ENCODE measurements around the gene PNMA6E. TPM values are rescaled to one million over a fixed set of nuclear protein-coding genes. Genes with fewer than 3 reads are reported as not detected.

PNMA6E gene
- total RNA-seq, 1 donor from 2014 or later: not detected

DNA sequence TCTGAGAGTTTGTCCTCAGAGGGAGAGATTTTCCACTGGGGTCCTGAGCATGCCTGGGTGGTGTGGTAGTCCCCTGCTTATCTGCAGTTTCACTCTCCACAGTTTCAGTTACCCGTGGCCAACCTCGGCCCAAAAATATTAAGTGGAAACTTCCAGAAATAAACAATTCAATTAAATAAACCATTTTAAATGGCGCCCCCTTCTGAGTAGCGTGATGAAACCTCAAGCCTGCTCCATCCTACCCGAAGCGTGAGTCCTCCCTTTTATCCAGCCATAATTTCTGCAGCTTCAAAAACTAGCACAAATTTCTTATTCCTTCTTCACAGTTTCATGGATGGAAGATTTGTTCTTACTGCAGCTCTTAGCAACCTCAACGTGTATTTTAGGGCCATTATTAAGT lies 26.7 kb downstream of the PNMA6E start:
- Mint-ChIP-seq H3K36me3 (ENCODE audit: unreplicated experiment) (no peaks in the 10 kb centered on the region), H3K4me3 (ENCODE audit: unreplicated experiment) (no peak overlapping the region), H3K9me3 (ENCODE audit: unreplicated experiment) (peaks cover 11% of the 10 kb centered on the region), H3K4me1 (ENCODE audit: unreplicated experiment) (peaks cover 1% of the 10 kb centered on the region), H3K27me3 (ENCODE audit: unreplicated experiment) (peaks cover 2% of the 10 kb centered on the region), H3K27ac (ENCODE audit: unreplicated experiment) (no peak overlapping the region)
- DNase-seq (ENCODE audit: extremely low spot score, unreplicated experiment): no peak
- TF ChIP-seq, protein P1, sequence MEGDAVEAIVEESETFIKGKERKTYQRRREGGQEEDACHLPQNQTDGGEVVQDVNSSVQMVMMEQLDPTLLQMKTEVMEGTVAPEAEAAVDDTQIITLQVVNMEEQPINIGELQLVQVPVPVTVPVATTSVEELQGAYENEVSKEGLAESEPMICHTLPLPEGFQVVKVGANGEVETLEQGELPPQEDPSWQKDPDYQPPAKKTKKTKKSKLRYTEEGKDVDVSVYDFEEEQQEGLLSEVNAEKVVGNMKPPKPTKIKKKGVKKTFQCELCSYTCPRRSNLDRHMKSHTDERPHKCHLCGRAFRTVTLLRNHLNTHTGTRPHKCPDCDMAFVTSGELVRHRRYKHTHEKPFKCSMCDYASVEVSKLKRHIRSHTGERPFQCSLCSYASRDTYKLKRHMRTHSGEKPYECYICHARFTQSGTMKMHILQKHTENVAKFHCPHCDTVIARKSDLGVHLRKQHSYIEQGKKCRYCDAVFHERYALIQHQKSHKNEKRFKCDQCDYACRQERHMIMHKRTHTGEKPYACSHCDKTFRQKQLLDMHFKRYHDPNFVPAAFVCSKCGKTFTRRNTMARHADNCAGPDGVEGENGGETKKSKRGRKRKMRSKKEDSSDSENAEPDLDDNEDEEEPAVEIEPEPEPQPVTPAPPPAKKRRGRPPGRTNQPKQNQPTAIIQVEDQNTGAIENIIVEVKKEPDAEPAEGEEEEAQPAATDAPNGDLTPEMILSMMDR (IDR thresholded peaks at IDR 0.05): no peak

DNA sequence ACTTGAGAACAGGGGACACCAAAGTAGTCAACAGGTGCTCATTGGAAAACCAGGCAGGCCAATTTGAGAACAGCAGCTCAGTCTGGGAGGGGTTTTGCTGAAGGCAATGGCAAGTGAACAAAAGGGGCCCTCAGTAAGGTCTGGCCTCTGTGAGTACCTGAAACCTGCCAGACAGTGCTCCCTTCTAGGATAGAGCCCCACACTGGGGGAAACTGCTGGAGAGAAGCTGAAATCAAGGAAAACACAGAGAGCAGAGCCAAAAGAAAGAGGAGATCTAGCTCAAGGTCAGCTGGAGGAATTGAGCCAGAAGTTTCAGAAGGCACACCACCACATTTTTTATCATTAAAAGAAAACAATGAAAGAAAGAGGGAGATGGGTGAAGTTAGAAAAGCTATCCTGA lies 28.2 kb downstream of the PNMA6E start:
- no peak overlapping the region for H3K4me3 Mint-ChIP-seq (ENCODE audit: unreplicated experiment)
- peaks cover 11% of the 10 kb centered on the region for H3K9me3 Mint-ChIP-seq (ENCODE audit: unreplicated experiment)
- H3K4me1 Mint-ChIP-seq (ENCODE audit: unreplicated experiment): peaks cover 1% of the 10 kb centered on the region
- no peak for DNase-seq (ENCODE audit: extremely low spot score, unreplicated experiment)
- no peaks in the 10 kb centered on the region for H3K36me3 Mint-ChIP-seq (ENCODE audit: unreplicated experiment)
- H3K27me3 Mint-ChIP-seq (ENCODE audit: unreplicated experiment): peaks cover 2% of the 10 kb centered on the region
- TF ChIP-seq, protein P1 (IDR thresholded peaks at IDR 0.05): no peak
- H3K27ac Mint-ChIP-seq (ENCODE audit: unreplicated experiment): no peak overlapping the region

DNA sequence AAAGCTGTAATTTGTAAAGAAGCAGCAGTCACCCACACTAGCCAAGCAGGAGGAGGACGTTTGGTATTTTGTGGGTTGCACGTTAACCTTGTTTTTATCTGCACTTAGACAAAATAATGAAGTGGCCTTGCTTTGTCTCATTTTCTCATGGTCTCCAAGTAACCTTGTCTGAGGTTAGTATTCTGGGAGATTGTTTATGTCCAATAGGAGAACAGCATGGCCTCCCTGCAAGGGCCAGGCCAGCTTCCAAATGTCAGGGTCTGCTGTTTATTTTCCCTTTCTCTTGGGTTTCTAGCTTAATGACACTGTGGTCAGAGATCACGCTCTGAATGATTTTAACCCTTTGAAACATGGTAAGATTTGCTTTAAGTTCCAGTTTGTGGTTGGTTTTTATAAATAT lies 29.9 kb downstream of the PNMA6E start:
- H3K4me1 Mint-ChIP-seq (ENCODE audit: unreplicated experiment): peaks cover 1% of the 10 kb centered on the region
- TF ChIP-seq, protein P1 (IDR thresholded peaks at IDR 0.05): no peak
- H3K36me3 Mint-ChIP-seq (ENCODE audit: unreplicated experiment): no peaks in the 10 kb centered on the region
- no peak overlapping the region for H3K4me3 Mint-ChIP-seq (ENCODE audit: unreplicated experiment)
- H3K27ac Mint-ChIP-seq (ENCODE audit: unreplicated experiment): no peak overlapping the region
- no peak for DNase-seq (ENCODE audit: extremely low spot score, unreplicated experiment)
- H3K27me3 Mint-ChIP-seq (ENCODE audit: unreplicated experiment): peaks cover 7% of the 10 kb centered on the region
- H3K9me3 Mint-ChIP-seq (ENCODE audit: unreplicated experiment): no peaks in the 10 kb centered on the region

DNA sequence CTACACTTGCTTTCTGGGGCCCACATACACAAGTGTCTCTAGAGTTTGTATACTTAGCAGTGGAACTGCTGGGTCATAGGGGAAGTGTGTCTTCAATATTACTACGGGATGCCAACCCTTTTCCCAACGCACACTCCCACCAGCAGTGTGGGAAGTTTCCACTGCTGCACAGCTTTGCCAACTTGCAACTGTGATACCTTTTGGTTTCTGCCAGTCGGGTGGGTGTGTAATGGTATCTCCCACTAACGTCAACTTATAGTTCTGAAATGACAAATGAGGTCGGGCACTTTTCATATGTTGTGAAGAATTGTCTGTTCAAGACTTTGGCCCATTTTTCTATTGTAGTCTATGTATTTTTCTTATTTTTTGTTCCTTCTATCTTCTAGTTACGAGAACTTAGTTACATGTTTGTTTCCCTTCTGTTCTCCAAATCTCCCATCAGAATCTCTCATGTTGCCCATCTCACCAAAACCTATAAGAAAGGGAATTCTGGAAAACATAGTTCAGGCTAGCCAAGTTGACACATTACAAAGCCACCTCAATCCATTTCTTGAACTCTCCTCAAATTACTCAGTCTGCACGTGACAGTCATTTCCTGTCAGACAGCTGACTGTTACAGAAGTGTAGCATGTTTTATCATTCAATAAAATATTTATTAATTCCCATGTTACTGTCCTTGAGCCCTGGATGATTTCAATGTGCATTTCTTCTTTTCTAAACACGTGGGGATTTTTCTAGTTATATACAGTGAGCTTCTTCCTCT lies 30.7 kb downstream of the PNMA6E start:
- peaks cover 1% of the 10 kb centered on the region for H3K4me1 Mint-ChIP-seq (ENCODE audit: unreplicated experiment)
- TF ChIP-seq, protein P1 (IDR thresholded peaks at IDR 0.05): no peak
- H3K27me3 Mint-ChIP-seq (ENCODE audit: unreplicated experiment): peaks cover 7% of the 10 kb centered on the region
- H3K27ac Mint-ChIP-seq (ENCODE audit: unreplicated experiment): no peak overlapping the region
- no peaks in the 10 kb centered on the region for H3K36me3 Mint-ChIP-seq (ENCODE audit: unreplicated experiment)
- no peaks in the 10 kb centered on the region for H3K9me3 Mint-ChIP-seq (ENCODE audit: unreplicated experiment)
- DNase-seq (ENCODE audit: extremely low spot score, unreplicated experiment): no peak
- H3K4me3 Mint-ChIP-seq (ENCODE audit: unreplicated experiment): no peak overlapping the region

DNA sequence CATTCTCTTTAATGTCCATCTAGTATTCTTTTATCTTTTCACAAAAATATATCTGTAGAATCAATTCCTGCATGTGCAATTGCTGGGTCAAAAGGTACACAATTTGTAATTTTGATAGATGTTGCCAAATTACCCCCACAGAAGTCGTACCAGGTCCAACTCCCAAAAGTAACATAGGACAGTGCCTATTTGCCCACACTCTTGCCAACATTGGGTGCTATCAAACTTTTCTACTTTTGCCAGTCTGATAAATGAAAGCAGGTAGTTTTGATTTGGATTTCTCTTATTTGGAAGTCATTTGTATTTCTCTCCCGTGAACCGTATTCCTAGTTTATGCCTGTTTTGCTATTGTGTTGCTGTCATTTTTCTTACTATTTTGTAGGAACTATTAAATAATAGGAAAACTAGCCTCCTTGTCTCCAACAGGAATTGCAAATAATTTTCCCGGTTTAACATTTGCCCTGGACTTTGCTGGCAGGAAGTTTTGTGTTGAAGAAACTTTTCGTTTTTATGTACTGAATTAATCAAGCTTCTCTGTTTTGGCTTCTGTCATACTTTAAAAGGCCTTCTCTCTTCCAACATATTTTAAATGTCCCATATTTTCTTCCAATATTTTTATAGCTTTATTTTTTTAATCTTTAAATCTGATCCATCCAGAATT lies 34.1 kb downstream of the PNMA6E start:
- Mint-ChIP-seq H3K36me3 (ENCODE audit: unreplicated experiment) (no peaks in the 10 kb centered on the region), H3K4me1 (ENCODE audit: unreplicated experiment) (peaks cover 1% of the 10 kb centered on the region), H3K9me3 (ENCODE audit: unreplicated experiment) (peaks cover 5% of the 10 kb centered on the region), H3K4me3 (ENCODE audit: unreplicated experiment) (no peak overlapping the region), H3K27me3 (ENCODE audit: unreplicated experiment) (peaks cover 16% of the 10 kb centered on the region), H3K27ac (ENCODE audit: unreplicated experiment) (no peak overlapping the region)
- TF ChIP-seq, protein P1 (IDR thresholded peaks at IDR 0.05): no peak
- no peak for DNase-seq (ENCODE audit: extremely low spot score, unreplicated experiment)
